HG03060 (cell line): ENCODE results near the gene NEUROD2.
"Not testable (repeated sequence)": the region's sequence is repeated elsewhere in the genome, so short reads cannot be mapped to it uniquely, and the experiment has no call there.

ENCODE experiments used
- ATAC-seq: cut with Tn5 transposase; IDR thresholded peaks from one replicate; pipeline ENCODE4 v1.9.1; 2021; ENCODE audit warnings: low read depth, moderate number of reproducible peaks; ENCODE audit not compliant: unreplicated experiment

NEUROD2 gene

DNA sequence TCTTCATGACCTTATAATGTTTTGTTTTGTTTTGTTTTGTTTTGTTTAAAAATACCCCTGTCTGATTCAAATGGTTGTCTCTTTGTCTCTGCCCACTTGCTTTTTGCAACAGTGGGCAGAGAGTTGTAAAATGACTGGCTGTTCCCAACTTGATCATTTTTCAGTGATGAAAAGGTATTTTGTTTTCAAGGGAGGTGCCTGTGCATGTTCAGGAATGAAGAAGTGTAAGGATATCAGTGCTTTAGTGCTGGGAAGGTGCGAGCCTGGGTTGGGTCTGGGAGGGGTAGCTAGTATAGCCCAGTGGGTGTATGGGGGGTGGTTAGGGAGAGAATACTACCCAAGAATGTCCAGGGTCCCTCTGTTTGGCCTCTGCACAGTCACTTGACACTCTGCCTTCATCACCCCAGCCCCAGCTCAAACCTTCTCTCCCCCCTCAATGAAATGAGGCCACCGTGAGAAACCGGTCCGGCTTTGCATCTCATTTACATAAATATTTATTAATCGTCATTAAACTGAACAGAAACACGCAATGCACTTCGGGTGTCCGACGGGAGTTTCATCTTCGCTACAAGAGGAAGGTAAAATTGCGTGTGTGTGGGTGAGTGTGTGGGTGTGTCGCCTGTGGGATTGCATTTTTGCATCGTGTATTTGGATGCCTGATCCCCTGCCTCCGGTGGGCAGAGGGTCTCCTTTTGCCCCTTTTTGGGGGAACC is 4.3 kb downstream of the NEUROD2 start:
- no peak for ATAC-seq

DNA sequence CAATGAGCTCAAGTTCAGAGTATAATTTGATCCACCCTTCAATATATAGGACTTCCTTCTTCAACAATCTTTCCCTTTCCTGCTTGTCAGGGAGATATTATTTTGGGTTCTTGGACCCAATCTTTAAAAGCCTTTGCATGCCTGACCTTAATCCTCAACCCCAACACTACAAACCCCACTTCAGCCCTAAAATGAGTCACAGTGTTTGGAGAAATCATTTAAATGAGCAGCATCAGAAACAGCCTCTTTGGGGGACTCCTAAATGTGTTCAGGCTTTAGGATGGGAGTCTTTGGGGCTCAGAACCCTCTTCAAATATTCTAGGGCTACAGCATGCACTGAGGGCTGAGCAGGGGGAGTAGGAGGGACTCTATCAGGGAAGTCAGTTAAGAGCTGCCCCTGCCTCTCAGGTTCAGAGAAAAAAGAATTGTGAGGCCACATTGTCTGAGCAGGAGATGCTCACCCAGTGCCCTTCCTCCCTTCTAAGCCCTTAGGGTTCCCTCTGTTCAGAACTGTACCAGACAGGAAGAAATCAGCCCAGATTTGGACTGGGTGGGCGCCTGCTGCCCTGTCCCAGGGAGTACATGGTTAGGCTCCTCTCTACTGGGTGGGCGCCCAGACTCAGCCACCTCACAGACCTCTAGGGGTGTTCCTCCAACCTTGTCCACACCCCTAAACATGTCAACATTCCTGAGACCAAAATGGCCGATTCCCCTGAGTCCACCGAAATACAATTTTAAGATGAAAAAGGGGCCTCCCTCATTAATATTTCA is 5.0 kb downstream of the NEUROD2 start:
- ATAC-seq = no peak

- ATAC-seq = no peak
Observed at GRCh38 chr17:39601758-39602532, 5.8 kb downstream of the NEUROD2 start.

- ATAC-seq = no peak
Observed at GRCh38 chr17:39600997-39601597, 6.6 kb downstream of the NEUROD2 start.

GRCh38 chr17:39600288-39600996 is 7.3 kb downstream of the NEUROD2 start:
- ATAC-seq = no peak

DNA sequence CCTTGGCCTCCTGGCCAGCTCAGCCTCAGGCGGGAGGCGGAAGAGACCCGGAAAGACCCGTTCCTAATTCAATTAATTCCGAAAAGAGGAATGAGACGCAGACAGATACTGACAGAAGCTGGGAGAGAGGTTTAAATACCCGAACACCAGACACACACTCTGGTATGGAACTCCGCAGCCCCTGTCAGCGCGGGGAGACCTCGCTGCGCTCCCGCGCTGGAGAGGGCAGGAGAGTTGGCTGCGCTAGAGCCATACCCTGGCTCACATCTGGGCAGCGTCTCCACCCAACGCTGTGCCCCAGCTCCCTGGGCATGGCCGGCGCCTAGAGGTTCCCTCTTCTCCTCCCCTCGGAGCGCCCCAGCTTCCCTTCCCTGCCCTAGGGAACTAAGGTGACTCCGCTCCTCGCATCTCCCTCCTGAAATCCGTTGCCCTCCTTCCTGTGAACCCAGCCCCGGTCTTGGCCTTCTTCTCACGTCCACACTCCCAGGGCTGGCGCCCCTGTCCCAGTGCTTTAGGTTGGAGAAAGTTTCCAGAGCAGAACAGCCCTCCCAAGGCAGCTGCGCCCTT is 8.0 kb downstream of the NEUROD2 start:
- no peak for ATAC-seq

DNA sequence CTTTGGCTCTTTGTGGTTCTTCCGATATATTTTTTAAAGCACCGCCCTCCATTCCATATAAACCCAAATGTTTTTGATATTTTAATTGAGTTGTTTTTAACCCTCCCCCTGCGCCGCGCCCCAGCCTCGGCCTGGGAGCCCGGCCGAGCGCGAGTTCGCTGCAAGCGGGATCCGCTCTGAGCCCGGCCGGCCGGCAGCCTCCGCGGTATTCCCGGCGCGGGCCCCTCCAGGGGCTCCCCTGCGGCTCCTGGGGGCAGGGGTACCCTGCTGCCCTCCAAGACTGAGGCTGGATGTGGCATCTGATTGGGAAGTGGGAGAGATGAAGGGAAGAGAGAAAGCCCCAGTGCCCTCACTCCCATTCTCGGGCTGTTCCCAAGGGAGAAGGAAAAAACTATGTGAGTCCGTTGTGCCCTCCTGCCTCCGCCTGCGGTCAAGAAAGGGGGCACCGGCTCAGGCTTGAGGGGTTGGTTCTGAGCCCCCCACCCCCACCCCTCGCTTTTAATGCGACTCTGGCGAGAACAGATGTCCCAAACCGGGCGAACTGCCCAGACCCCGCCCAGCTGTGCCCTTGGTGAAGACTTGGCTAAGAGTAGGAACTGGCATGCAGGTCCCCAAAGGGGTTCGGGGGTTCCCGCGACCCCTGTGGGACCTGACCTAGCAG is 8.6 kb downstream of the NEUROD2 start:
- ATAC-seq = no peak

DNA sequence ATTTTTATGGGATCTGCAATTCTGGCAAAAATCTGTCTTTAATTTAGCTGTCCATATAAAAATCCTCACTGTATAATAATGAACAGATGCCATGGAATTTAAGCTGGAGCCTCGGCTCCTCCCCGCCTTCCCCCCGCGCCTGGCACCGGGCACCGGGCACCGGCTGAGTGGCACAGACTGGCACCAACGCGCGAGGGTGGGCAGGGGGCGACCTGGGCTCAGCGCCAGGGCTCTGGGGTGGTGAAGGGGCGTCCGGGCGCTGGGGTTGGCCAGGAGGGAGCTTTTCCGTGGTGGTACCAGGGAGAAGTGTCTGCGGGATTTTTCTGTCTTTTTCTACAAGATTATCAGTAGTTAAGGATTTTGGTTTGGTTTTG is 9.1 kb downstream of the NEUROD2 start:
- no peak for ATAC-seq

DNA sequence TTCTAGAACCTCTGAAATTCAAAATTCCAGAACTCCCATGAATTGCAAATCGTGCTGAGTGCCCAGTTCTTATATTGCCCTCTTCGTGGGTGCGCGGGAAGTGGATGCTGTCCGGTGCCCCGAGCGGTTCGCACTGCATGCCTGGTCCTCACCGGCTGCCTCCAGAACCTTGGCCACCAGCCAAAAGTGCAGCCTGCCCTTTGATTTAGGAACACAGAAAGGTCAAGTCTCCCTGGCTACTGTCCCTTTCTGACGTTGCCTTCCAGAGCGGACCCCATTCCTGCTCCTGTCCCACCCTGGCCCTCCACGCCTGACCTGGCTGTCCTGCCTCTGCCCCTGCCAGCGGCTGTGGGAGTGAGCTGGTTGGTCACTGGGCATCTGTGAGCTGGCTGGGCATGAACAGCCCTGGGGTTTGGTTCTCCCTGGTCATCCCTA is 9.7 kb downstream of the NEUROD2 start:
- ATAC-seq = no peak

DNA sequence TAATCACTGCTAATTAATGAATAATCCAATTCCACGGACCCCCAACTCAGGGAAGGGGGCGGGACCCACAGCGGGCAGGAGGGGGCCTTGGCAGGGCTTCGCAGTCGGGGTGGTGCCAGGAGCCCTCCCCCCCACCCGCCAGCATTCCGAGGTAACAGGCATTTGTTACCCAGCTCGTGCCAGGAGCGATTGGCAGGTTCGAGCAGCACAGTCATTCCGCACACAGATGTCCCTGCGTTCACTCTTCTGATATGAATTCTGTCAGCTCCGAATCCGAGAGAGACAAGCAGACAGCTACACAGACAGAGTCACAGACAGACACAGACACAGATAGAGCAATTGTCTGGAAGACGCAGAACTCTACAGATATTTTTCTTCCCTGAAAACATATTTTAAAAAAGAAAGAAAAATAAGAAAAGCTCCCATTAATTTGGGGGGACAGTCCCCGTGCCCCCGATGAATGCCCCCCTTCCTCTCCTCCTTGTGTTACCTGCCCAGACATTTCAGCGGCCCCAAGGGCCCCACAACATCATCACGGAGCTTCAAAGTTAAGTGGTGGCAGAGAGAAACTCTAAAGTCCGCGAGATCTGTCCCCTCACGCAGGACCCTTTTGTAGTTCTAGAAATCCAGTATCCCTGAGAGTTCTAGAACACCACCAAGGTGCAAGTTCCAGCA is 10.2 kb downstream of the NEUROD2 start:
- no peak for ATAC-seq

DNA sequence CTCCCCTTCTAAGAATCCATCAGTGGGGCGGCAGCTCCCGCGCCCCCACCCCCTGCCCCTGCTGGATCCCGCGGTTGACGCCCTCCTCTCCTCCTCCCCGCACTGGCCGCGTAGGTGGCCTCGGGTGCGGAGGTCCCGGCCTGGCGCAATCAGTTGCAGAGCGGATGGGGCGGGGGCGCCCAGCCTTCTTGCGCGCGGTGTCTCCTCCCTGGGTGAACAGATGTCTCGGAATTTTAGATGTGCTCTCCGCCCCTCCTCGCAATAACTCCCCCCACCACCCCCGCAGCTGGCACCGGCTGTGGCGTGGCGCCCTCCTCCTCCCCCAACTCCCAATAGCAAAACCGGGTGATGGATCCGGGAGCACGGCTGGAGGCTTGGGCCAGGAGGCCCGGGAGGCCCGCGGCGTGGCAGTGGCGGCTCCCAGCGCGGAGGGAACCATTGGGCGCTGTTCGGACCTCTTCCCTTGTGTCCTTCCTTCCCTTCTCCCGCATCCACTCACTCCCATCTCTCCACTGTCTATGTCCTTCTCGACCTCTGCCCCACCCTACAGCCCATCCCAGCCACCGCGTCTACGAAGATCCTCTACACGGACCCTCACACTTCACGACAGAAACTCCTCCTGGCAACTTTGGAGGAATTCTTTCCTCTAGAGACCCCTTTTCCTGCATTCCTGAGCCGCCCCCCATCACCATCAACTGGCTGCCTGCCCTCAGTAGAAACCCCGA is 11.0 kb downstream of the NEUROD2 start:
- no peak for ATAC-seq

GRCh38 chr17:39595928-39596510 is 11.7 kb downstream of the NEUROD2 start:
- ATAC-seq = no peak

DNA sequence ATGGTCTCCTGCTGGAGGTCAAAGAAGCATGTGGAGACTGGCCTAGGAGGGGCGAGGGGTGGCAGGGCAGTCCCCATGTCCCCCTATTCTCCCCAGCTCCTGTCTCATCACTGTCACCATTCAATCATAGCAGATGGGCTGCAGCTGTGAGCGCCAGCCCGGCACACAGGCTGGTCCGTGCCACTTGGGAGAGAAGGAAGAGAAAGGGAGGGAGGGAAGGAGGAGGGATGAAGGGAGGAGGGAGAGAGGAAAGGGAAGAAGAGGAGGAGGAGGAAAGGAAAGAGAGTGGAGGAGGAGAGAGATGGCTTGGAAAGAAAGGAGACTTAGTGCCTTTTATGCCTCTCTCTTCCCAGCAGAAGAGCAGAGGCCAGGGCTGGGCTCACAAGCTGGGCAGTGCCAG is 12.4 kb downstream of the NEUROD2 start:
- no peak for ATAC-seq

DNA sequence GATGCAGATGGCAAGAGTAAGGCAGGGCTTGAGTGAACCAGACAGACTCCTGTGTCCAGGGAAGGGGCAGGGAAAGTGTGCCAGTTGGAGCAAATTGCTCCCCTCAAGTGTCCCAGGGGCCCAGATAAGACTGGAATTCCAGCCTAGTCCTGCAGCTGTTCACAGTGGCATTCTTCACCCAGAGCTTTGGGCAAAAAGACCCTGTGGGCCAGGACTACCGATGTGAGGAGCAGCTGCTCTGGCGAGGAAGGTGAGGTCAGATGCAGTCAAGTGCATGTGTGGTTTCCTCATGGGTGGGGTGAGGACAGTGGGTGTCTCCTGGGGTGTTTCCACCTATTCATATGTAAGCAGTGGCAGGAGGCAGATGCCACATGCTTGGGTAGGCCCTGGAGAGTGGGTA is 14.3 kb downstream of the NEUROD2 start:
- no peak for ATAC-seq

- ATAC-seq = no peak
Observed at GRCh38 chr17:39591958-39592954, 15.5 kb downstream of the NEUROD2 start.

GRCh38 chr17:39590180-39590579 is 17.5 kb downstream of the NEUROD2 start:
- not testable (repeated sequence) for ATAC-seq

- ATAC-seq = no peak
Observed at GRCh38 chr17:39582658-39583057, 25.1 kb downstream of the NEUROD2 start.
